IMR-90 (cell line): ENCODE data around the gene ABCG8. TPM values are rescaled to one million over a fixed set of nuclear protein-coding genes. Genes with fewer than 3 reads are reported as not detected.

Source experiments
- ATAC-seq: fragments of 200-7000 bp; cut with Tn5 transposase; 2 replicates; pipeline ENCODE4 v1.9.1; 2020; ENCODE audit warnings: low read depth, mild to moderate bottlenecking, moderate library complexity
- BruUV-seq: library from RNA; stranded (reverse); fragments of 400-500 nt; replicated peaks from 2 replicates; lab custom pipeline; 2021; lab: Mats Ljungman, UMichigan
- CTCF ChIA-PET: fragments of 300-600 bp; formaldehyde crosslinking; extraction: SDS; loops from one replicate; lab custom pipeline; 2021; ENCODE audit warnings: antibody characterized with exemption; lab: Yijun Ruan, JAX
- POLR2A ChIA-PET: fragments of 300-600 bp; sonication (Branson Sonifier 250); formaldehyde crosslinking; loops from one replicate; lab custom pipeline; 2022; ENCODE audit warnings: antibody characterized with exemption; ENCODE audit not compliant: unreplicated experiment; lab: Charles Lee
- DNase-seq: peaks from one replicate; pipeline ENCODE4 v3.0.0; 2013
- H2AFZ ChIP-seq: replicated peaks from 2 replicates; pipeline ENCODE3; 2013; ENCODE audit warnings: low read length, mild to moderate bottlenecking; ENCODE audit not compliant: poor library complexity
- H2AK5ac ChIP-seq: 2 replicates; pipeline ENCODE4 v1.6.1; 2013; ENCODE audit warnings: low read depth, low read length, inconsistent platforms
- H2AK9ac ChIP-seq: replicated peaks from 2 replicates; pipeline ENCODE3; 2013; ENCODE audit warnings: mild to moderate bottlenecking, low read depth, low read length, moderate library complexity; ENCODE audit not compliant: poor library complexity
- H2BK120ac ChIP-seq: 2 replicates; pipeline ENCODE4 v1.6.1; 2013; ENCODE audit warnings: low read depth, low read length, inconsistent platforms
- H2BK15ac ChIP-seq: 3 replicates; pipeline ENCODE4 v1.6.1; 2013; ENCODE audit warnings: low read depth, low read length, inconsistent platforms
- H2BK20ac ChIP-seq: 2 replicates; pipeline ENCODE4 v1.6.1; 2013; ENCODE audit warnings: low read depth, mild to moderate bottlenecking, inconsistent platforms, low read length, moderate library complexity
- H2BK5ac ChIP-seq: 2 replicates; pipeline ENCODE4 v1.6.1; 2013; ENCODE audit warnings: mild to moderate bottlenecking, low read depth, low read length, inconsistent platforms; ENCODE audit not compliant: poor library complexity, severe bottlenecking
- H3K14ac ChIP-seq: replicated peaks from 2 replicates; pipeline ENCODE4 v1.6.1; 2013; ENCODE audit warnings: low read depth, low read length, inconsistent platforms
- H3K18ac ChIP-seq: 2 replicates; pipeline ENCODE4 v1.6.1; 2013; ENCODE audit warnings: low read depth, low read length, control low read depth
- H3K23ac ChIP-seq: 2 replicates; pipeline ENCODE4 v1.6.1; 2013; ENCODE audit warnings: low read depth, low read length, inconsistent platforms
- H3K27ac ChIP-seq: 2 replicates; pipeline ENCODE4 v1.5.1; 2013; ENCODE audit warnings: mild to moderate bottlenecking, control low read depth, low read length; ENCODE audit not compliant: insufficient read depth
- H3K27me3 ChIP-seq: 2 replicates; pipeline ENCODE4 v1.6.1; 2013; ENCODE audit warnings: low read length; ENCODE audit not compliant: control insufficient read depth, insufficient read depth
- H3K36me3 ChIP-seq: 2 replicates; pipeline ENCODE4 v1.6.1; 2013; ENCODE audit warnings: low read length, mixed read lengths; ENCODE audit not compliant: control insufficient read depth, insufficient read depth
- H3K4ac ChIP-seq: 2 replicates; pipeline ENCODE4 v1.6.1; 2013; ENCODE audit warnings: low read depth, low read length, inconsistent platforms
- H3K4me1 ChIP-seq: 2 replicates; pipeline ENCODE4 v1.6.1; 2013; ENCODE audit warnings: low read length, mixed read lengths; ENCODE audit not compliant: control insufficient read depth, insufficient read depth
- H3K4me2 ChIP-seq: 2 replicates; pipeline ENCODE4 v1.6.1; 2013; ENCODE audit warnings: low read depth, mild to moderate bottlenecking, control low read depth, low read length, moderate library complexity
- H3K4me3 ChIP-seq: 2 replicates; pipeline ENCODE4 v1.5.1; 2013; ENCODE audit warnings: low read depth, mild to moderate bottlenecking, control low read depth, low read length, moderate library complexity; ENCODE audit not compliant: insufficient read depth
- H3K56ac ChIP-seq: 2 replicates; pipeline ENCODE4 v1.6.1; 2013; ENCODE audit warnings: low read length, inconsistent platforms; ENCODE audit not compliant: insufficient read depth; ENCODE audit errors: extremely low read depth
- H3K79me1 ChIP-seq, 2 experiments: 2 replicates each; pipeline ENCODE4 v1.6.1; 2013; ENCODE audit warnings: low read length in 2 of 2, inconsistent platforms in 1 of 2, low read depth in 1 of 2
- H3K9ac ChIP-seq: 2 replicates; pipeline ENCODE4 v1.6.1; 2013; ENCODE audit warnings: low read depth, low read length, control low read depth
- H3K9me1 ChIP-seq: 2 replicates; pipeline ENCODE4 v1.6.1; 2013; ENCODE audit warnings: low read length, inconsistent platforms; ENCODE audit not compliant: insufficient read depth
- H3K9me3 ChIP-seq: 2 replicates; pipeline ENCODE4 v1.6.1; 2013; ENCODE audit warnings: low read length; ENCODE audit not compliant: control insufficient read depth, insufficient read depth
- H4K20me1 ChIP-seq: 2 replicates; pipeline ENCODE4 v1.6.1; 2013; ENCODE audit warnings: low read length, inconsistent platforms; ENCODE audit not compliant: insufficient read depth
- H4K5ac ChIP-seq: 2 replicates; pipeline ENCODE4 v1.6.1; 2013; ENCODE audit warnings: mild to moderate bottlenecking, low read depth, low read length, control low read depth
- H4K8ac ChIP-seq, 2 experiments: 2 replicates each; pipeline ENCODE4 v1.6.1; 2013; ENCODE audit warnings: low read depth in 2 of 2, low read length in 2 of 2, control low read depth in 1 of 2, inconsistent platforms in 1 of 2
- H4K91ac ChIP-seq: 2 replicates; pipeline ENCODE4 v1.6.1; 2013; ENCODE audit warnings: low read depth, low read length, inconsistent platforms; ENCODE audit not compliant: insufficient read depth
- BHLHE40 ChIP-seq: fragments of 150-350 bp; IDR thresholded peaks from 2 replicates; pipeline ENCODE4 v1.6.1; 2016; ENCODE audit warnings: mild to moderate bottlenecking, low read depth, low read length
- CEBPB ChIP-seq: IDR thresholded peaks from 2 replicates; pipeline ENCODE4 v1.6.1; 2012; ENCODE audit warnings: low read depth, low read length, improper control_type of control experiment
- CHD1 ChIP-seq: IDR thresholded peaks from 2 replicates; pipeline ENCODE4 v1.6.1; 2012; ENCODE audit warnings: low read depth, low read length, improper control_type of control experiment
- FOS ChIP-seq: fragments of 150-350 bp; IDR thresholded peaks from 2 replicates; pipeline ENCODE4 v1.6.1; 2016; ENCODE audit warnings: low read depth, low read length
- MXI1 ChIP-seq: IDR thresholded peaks from 2 replicates; pipeline ENCODE4 v1.6.1; 2012; ENCODE audit warnings: low read depth, mild to moderate bottlenecking, low read length, moderate library complexity, borderline replicate concordance
- NFE2L2 ChIP-seq: fragments of 150-350 bp; IDR thresholded peaks from 2 replicates; pipeline ENCODE4 v1.6.1; 2016; ENCODE audit warnings: low read depth, mild to moderate bottlenecking, low read length
- POLR2A ChIP-seq: IDR thresholded peaks from 2 replicates; pipeline ENCODE4 v1.6.1; 2012; ENCODE audit warnings: mild to moderate bottlenecking, low read depth, low read length
- RFX5 ChIP-seq: IDR thresholded peaks from 2 replicates; pipeline ENCODE4 v1.8.0; 2012; ENCODE audit warnings: low read depth, mild to moderate bottlenecking, low read length, moderate library complexity
- dilution Hi-C: fragments of 300-500 bp; cut with HindIII; formaldehyde crosslinking; loops from one replicate; pipeline ENCODE4 v1.14.3; 2018; ENCODE audit warnings: low sequenced_read_pairs; ENCODE audit not compliant: unreplicated experiment
- in situ Hi-C: fragments of 300-500 bp; cut with MboI; formaldehyde crosslinking; loops from 3 replicates; pipeline ENCODE4 v1.14.3; 2019; ENCODE audit warnings: low sequenced_read_pairs, inconsistent platforms, mixed read lengths
- intact Hi-C: fragments of 100-400 bp; cut with micrococcal nuclease; formaldehyde crosslinking; loops from 2 replicates; pipeline ENCODE4 v1.10.0; 2022
- polyA plus RNA-seq, 3 experiments: library from polyadenylated mRNA; depleted of rRNA; stranded (reverse); fragments of >200 nt; gene quantifications; 2 replicates each; pipeline ENCODE4 v1.2.3, GENCODE V29; 2012; ENCODE audit warnings: low replicate concordance in 1 of 3
- total RNA-seq: library from RNA; depleted of rRNA; stranded (reverse); fragments of >200 nt; gene quantifications from 2 replicates; pipeline ENCODE4 v1.2.3, GENCODE V29; 2012
- TF ChIP-seq, protein P1 (sequence below): fragments of 150-350 bp; IDR thresholded peaks from 2 replicates; pipeline ENCODE4 v1.6.1; 2017; ENCODE audit warnings: mild to moderate bottlenecking, antibody characterized with exemption, low read length, low read depth
- TF ChIP-seq, protein P2 (sequence below): fragments of 150-350 bp; IDR thresholded peaks from 2 replicates; pipeline ENCODE4 v1.6.1; 2016; ENCODE audit warnings: low read depth, mild to moderate bottlenecking, low read length, moderate library complexity, borderline replicate concordance
- TF ChIP-seq, protein P3 (sequence below): conservative IDR thresholded peaks from 2 replicates; pipeline ENCODE4 v1.5.1; 2012; ENCODE audit warnings: mild to moderate bottlenecking, low read depth, low read length, improper control_type of control experiment

The ABCG8 gene
- total and polyA plus RNA-seq, 2 of the 4 experiments (the other 2 are of a cell fraction) = not detected

DNA sequence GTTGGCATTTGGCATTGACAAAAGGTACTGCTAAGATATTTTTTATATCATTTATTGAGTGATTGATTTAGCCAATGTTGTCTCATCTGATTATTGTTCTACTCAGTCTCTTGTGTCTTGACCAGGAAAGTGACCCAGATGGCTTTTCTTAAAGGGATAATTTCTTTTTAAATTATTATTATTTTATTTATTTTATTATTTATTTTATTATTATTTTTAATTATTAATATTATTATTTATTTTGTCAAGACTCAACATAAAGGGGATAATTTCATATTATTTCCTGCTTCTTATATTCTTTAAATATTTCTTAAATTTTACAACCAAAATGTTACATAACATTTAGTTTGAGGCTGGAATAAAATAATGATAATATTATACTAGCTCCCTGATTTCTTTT is 37.9 kb upstream of the ABCG8 start:
- in situ Hi-C loops = no loop called here
- dilution Hi-C loops = no loop called here
- intact Hi-C loops = no loop called here
- no peak overlapping the region for H2BK120ac ChIP-seq
- ChIA-PET CTCF (no interaction called here), POLR2A (no interaction called here)
- H4K8ac ChIP-seq = no peak overlapping the region
- H3K4me1 ChIP-seq = no peaks in the 10 kb centered on the region
- H3K79me1 ChIP-seq = no peaks in the 10 kb centered on the region
- TF ChIP-seq, protein P1, sequence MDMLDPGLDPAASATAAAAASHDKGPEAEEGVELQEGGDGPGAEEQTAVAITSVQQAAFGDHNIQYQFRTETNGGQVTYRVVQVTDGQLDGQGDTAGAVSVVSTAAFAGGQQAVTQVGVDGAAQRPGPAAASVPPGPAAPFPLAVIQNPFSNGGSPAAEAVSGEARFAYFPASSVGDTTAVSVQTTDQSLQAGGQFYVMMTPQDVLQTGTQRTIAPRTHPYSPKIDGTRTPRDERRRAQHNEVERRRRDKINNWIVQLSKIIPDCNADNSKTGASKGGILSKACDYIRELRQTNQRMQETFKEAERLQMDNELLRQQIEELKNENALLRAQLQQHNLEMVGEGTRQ = no peak
- TF ChIP-seq, protein P2, sequence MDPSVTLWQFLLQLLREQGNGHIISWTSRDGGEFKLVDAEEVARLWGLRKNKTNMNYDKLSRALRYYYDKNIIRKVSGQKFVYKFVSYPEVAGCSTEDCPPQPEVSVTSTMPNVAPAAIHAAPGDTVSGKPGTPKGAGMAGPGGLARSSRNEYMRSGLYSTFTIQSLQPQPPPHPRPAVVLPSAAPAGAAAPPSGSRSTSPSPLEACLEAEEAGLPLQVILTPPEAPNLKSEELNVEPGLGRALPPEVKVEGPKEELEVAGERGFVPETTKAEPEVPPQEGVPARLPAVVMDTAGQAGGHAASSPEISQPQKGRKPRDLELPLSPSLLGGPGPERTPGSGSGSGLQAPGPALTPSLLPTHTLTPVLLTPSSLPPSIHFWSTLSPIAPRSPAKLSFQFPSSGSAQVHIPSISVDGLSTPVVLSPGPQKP = no peak
- TF ChIP-seq BHLHE40 = no peak
- TF ChIP-seq CHD1 = no peak
- no peak for TF ChIP-seq MXI1
- no peak for TF ChIP-seq CEBPB
- no peak for TF ChIP-seq NFE2L2
- no peak for TF ChIP-seq RFX5
- no peak for TF ChIP-seq POLR2A
- TF ChIP-seq, protein P3, sequence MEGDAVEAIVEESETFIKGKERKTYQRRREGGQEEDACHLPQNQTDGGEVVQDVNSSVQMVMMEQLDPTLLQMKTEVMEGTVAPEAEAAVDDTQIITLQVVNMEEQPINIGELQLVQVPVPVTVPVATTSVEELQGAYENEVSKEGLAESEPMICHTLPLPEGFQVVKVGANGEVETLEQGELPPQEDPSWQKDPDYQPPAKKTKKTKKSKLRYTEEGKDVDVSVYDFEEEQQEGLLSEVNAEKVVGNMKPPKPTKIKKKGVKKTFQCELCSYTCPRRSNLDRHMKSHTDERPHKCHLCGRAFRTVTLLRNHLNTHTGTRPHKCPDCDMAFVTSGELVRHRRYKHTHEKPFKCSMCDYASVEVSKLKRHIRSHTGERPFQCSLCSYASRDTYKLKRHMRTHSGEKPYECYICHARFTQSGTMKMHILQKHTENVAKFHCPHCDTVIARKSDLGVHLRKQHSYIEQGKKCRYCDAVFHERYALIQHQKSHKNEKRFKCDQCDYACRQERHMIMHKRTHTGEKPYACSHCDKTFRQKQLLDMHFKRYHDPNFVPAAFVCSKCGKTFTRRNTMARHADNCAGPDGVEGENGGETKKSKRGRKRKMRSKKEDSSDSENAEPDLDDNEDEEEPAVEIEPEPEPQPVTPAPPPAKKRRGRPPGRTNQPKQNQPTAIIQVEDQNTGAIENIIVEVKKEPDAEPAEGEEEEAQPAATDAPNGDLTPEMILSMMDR = no peak
- TF ChIP-seq FOS = no peak
- H3K9ac ChIP-seq = no peak overlapping the region
- H3K23ac ChIP-seq = no peak overlapping the region
- H3K4me3 ChIP-seq = no peak overlapping the region
- H3K9me3 ChIP-seq = no peaks in the 10 kb centered on the region
- no peak overlapping the region for H2AK5ac ChIP-seq
- H4K91ac ChIP-seq = no peak overlapping the region
- BruUV-seq = no TSS peak
- no peak overlapping the region for H2AK9ac ChIP-seq
- H3K27me3 ChIP-seq = no peaks in the 10 kb centered on the region
- DNase-seq (no peak), ATAC-seq (no peak)
- no peak overlapping the region for H3K56ac ChIP-seq
- H4K5ac ChIP-seq = no peak overlapping the region
- no peak overlapping the region for H3K4me2 ChIP-seq
- H2BK15ac ChIP-seq = no peak overlapping the region
- H2BK5ac ChIP-seq = no peak overlapping the region
- H3K4ac ChIP-seq = no peak overlapping the region
- peaks cover 4% of the 10 kb centered on the region for H3K36me3 ChIP-seq
- no peak overlapping the region for H3K27ac ChIP-seq
- no peak overlapping the region for H3K14ac ChIP-seq
- no peaks in the 10 kb centered on the region for H3K9me1 ChIP-seq
- no peak overlapping the region for H3K18ac ChIP-seq
- H2BK20ac ChIP-seq = no peak overlapping the region
- H2AFZ ChIP-seq = no peak overlapping the region
- no peaks in the 10 kb centered on the region for H4K20me1 ChIP-seq
